T follicular helper cell (primary cell): ENCODE measurements around the gene CNTNAP5.

Source experiments
- DNase-seq: peaks from one replicate; pipeline ENCODE4 v3.0.0-alpha.2; 2020; ENCODE audit warnings: low read depth

Gene CNTNAP5

GRCh38 chr2:124264551-124265091 is 239.5 kb downstream of the CNTNAP5 start:
- no peak for DNase-seq

- no peak for DNase-seq
Observed at GRCh38 chr2:124267794-124268193, 242.7 kb downstream of the CNTNAP5 start.

GRCh38 chr2:124269348-124269747 is 244.3 kb downstream of the CNTNAP5 start:
- no peak for DNase-seq

GRCh38 chr2:124272261-124272841 is 247.3 kb downstream of the CNTNAP5 start:
- no peak for DNase-seq

- no peak for DNase-seq
Observed at GRCh38 chr2:124281541-124281940, 256.5 kb downstream of the CNTNAP5 start.

DNA sequence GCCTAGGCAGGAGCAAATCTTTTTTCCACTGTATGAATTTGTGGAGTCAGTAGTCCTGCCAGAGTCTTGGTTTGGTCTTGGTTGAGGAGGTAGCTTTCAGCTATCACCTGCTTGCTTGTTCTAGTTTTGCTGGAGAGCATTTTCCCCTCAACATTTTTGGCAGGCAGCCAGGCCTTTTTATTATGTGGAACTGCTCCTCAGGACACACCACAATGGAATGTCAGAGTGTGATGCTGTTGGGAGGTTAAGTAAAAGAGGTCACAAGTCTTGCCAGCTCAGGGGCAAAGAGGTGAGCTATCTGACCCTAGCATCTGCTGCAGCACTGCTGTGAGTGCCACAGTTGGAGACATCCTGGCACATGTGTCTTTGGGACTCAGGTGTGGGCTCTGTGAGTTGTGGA is 258.0 kb downstream of the CNTNAP5 start:
- DNase-seq, result no peak

GRCh38 chr2:124286089-124286783 is 261.1 kb downstream of the CNTNAP5 start:
- DNase-seq, result no peak

- no peak for DNase-seq
Observed at GRCh38 chr2:124289060-124289459, 264.0 kb downstream of the CNTNAP5 start.

DNA sequence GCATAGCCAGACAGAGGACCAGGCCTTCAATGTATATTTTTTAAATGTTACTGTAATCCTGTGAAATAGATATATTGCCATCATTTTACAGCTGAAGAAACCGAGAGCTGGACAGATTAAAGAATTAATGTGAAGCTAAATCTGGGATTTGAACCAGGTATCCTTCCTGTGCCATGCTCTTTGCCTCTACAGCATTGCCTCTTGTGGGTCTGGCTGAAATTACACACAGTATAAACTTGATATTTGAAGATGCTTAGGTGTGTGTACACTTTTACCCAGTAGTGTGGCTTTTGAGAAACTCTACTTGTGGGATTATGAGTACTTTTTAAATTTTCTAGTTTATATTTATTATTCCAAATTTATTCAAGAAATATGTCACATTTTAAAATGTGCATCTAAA is 264.5 kb downstream of the CNTNAP5 start:
- DNase-seq, result no peak

DNA sequence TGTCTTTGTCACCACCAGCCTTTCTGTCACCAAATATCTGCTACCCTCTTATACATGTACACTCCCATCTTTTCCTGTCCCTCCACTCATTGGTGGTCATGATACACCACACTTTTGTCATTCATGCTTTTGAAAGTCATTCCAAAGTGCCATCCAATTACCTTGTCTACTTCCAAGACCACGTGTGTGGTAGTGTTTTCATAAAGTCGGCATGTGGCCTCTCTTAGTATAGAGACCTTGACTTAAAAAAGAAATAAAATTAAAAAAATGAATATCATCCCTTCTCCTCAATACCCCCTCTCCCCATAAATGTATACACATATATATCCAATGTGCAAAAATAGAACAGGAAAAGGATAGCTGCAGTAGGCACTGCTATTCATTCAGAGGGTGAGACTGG is 271.4 kb downstream of the CNTNAP5 start:
- DNase-seq, result no peak

DNA sequence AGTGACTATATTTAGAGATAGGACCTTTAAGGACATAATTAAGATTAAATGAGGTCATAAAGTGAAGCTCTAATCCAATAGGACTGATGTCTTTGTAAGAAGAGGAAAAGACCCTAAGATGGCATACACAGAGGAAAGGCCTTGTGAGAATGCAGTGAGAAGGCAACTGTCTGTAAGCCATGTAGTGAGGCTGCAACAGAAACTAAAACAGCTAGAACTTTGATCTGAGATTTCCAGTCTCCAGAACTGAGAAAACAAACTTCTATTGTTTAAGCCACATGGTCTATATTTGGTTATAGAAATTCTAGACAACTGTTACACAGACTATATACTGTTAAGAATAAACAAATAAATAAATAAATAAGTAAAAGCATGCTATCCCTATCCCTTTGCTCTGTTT is 276.8 kb downstream of the CNTNAP5 start:
- DNase-seq, result no peak

- DNase-seq, result no peak
Observed at GRCh38 chr2:124308319-124309062, 283.4 kb downstream of the CNTNAP5 start.

DNA sequence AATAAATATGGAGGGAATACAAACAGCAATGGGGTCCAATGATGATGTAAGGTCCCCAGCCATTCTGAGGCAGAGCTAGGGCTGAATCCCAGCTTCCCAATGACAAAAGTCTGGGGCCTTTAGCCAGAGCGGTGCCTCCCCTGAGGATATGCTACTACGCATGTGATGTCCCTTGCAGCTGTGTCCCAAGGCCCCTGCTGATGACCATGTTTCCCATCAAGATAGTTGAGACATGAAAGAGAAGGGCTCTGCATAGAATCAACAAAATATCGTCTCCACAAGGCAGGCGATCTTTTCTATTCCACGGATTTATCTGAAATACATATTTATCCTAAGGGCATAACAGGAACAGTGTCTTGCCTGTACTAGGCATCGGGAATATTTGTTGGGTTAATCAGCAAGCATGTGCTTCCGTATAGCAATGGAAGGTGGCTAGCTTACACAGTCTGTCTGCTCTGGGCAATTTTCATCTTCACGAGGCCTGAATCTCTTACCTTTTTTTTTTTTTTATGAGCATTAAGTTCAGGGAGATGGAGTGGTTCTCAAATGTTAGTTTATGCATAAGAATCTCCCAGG is 284.6 kb downstream of the CNTNAP5 start:
- no peak for DNase-seq

DNA sequence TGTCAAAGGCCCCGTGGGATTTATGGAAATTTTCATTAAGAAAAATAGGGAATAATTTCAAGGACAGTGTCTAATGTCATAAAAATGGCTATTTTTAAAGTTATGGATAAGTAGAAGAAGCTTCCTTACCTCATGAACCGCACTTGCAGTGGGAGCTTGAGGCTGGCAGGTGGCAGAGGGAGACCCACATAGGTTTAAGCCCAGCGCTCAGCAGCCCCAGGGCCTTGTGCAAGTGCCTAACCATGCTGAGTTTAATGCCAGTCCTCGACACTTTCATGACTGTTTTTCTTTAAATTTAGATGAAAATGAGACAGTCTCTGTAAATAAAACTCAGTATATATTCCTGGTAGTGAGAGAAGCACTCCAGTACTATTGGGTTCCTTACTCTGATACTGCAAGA is 285.6 kb downstream of the CNTNAP5 start:
- DNase-seq, result no peak

DNA sequence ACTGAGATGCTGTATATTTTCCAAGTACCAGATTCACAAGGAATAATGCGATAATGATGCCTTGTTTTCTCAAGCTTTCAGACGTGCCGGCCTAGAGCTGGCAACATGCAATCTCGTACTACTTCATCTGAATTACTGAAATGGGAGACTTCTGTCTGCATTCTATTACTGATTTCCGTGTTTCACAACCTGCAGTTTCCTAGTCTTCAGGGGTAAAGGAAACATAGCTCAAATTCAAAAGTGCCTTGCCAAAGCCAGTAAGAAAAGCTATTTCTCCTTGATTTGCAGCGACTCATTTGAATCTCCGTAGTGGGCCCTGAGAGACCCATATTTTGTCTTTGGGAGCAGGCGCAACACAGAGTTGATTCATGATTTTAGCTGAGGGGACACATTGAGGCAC is 289.0 kb downstream of the CNTNAP5 start:
- DNase-seq, result no peak

DNA sequence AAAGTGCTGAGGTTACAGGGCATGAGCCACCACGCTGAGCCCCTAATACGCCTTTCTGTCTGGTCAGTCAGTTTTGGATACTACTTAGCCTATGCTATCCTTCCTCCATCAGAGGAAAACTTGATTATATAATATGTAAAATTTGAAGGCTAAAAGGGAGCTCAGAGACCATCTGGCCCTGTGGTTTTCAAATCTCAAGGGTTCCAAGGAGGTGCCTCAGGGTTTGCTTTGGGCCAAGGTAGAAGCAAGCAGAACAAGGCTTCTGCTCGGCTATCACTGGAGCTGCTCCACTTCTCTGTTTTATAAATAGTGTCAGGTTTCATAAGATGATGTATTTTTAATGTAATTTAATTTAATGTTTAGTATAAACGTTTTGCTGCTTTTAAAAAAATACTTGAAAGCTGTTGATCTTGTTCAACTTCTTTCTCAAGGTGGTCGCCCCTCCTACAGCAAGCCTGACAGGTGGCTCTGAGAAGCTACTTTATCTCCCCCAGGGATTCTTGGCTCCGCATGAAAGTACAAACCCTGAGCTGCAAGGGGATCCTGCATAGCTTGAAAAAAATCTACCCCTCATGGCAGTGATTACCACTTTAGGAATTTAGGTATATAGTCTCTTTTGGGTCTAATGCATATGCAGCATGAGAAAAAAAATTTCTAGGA is 290.3 kb downstream of the CNTNAP5 start:
- DNase-seq, result no peak

DNA sequence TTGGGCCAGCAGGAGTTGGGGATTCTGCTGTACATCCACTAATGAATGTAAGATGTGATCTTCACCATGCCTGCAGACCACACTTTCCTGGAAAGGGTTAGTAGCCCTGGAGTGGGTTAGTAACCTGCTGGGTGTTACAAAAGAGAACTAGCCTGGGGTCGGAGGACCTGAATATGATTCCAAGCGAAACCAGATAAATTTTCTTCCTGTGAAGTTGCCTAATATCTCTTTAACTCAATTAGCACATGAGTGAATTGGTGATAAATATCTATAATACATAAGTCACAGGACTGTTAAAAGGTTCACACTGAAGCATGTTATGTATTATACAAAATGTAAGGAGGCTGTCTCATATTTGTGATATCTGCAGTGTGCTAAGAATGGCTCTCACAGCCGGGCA is 291.0 kb downstream of the CNTNAP5 start:
- DNase-seq, result no peak

DNA sequence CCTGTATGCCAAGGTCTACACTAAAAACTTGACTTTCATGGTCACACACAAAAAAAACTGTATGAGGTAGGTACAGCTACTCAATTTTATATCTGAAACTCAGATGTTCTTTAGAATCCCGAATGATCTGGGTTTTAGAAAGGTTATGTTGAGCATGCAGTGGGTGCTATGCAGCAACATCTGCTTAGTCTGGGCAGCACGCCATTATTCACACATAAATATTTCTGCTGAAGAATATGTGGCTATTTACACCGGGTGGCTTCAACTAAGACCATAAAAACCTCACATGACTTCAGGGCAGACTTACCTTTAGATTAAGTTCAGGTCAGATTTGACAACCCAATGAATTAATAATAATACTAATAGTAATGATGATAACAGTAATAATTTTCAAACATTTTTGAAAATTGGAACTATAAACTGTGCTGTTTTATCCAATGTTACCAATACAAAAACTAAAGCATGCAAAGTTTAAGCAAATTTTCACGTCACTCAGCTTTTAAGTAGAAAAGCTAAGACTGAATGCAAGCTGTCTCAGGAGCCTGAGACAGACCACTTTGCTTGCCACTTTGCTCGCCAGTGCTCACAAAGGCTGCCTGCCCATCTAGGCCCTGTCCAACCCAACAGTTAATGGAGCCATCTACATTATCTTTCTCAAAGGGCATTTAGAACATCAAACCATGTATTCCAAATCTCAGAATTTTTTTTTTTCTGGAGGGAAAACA is 292.0 kb downstream of the CNTNAP5 start:
- DNase-seq, result no peak

- DNase-seq, result no peak
Observed at GRCh38 chr2:124317628-124318027, 292.5 kb downstream of the CNTNAP5 start.

DNA sequence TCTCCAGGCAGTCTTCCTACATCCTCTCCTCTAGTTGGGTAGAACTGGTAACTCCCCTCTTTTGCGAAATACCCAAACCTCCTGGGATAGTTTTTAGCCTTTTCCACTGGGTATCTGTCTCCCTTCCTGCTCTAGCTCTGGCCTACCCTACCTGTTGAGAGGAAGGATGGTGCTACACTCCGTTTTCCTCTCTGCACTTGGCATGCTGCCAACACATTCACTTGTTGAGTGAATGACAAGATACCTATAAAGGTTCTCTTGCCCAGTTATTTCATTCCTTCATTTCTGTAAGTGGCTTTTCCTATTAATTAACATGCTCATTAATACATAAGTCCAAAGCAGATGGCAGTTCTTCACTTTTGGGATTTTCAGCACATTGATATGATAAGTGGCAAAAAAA is 293.8 kb downstream of the CNTNAP5 start:
- no peak for DNase-seq

- DNase-seq, result no peak
Observed at GRCh38 chr2:124319577-124319976, 294.5 kb downstream of the CNTNAP5 start.
